ENCODE results near the gene CUL5.

GRCh38 chr11:108093128-108093904 is 84.6 kb downstream of the CUL5 start:
- TF ChIP-seq CTCF (IDR thresholded peaks at IDR 0.05) (no peak), POLR2A (IDR thresholded peaks at IDR 0.05) (no peak)

Data from prostate gland (tissue), 2 donors.